WERI-Rb-1 (cell line): ENCODE results near the gene U2AF1L4.

Experiments
- DNase-seq: peaks from one replicate; pipeline ENCODE4 v3.0.0-alpha.2; 2020
- H3K27ac ChIP-seq: fragments of 250-450 bp; sonication (Bioruptor Pico); 2 replicates; pipeline ENCODE4 v1.5.1; 2020; ENCODE audit warnings: mild to moderate bottlenecking, moderate library complexity
- H3K27me3 ChIP-seq: fragments of 250-450 bp; sonication (Bioruptor Pico); 2 replicates; pipeline ENCODE4 v1.5.1; 2021; ENCODE audit warnings: mild to moderate bottlenecking, low read depth, moderate library complexity; ENCODE audit not compliant: insufficient read depth, severe bottlenecking
- H3K36me3 ChIP-seq: fragments of 250-450 bp; sonication (Bioruptor Pico); 2 replicates; pipeline ENCODE4 v1.5.1; 2020; ENCODE audit warnings: mild to moderate bottlenecking, moderate library complexity
- H3K4me3 ChIP-seq: 2 replicates; pipeline ENCODE4 v1.5.1; 2011; ENCODE audit warnings: low read depth, mild to moderate bottlenecking, control low read depth, low read length
- H3K9me3 ChIP-seq: fragments of 250-450 bp; sonication (Bioruptor Pico); 2 replicates; pipeline ENCODE4 v1.5.1; 2021; ENCODE audit warnings: mild to moderate bottlenecking, moderate library complexity; ENCODE audit not compliant: severe bottlenecking
- TF ChIP-seq, protein P1 (sequence below): IDR thresholded peaks from 2 replicates; pipeline ENCODE4 v1.5.1; 2011; ENCODE audit warnings: low read depth, mild to moderate bottlenecking, control low read depth, inconsistent platforms, low read length

The U2AF1L4 gene

DNA sequence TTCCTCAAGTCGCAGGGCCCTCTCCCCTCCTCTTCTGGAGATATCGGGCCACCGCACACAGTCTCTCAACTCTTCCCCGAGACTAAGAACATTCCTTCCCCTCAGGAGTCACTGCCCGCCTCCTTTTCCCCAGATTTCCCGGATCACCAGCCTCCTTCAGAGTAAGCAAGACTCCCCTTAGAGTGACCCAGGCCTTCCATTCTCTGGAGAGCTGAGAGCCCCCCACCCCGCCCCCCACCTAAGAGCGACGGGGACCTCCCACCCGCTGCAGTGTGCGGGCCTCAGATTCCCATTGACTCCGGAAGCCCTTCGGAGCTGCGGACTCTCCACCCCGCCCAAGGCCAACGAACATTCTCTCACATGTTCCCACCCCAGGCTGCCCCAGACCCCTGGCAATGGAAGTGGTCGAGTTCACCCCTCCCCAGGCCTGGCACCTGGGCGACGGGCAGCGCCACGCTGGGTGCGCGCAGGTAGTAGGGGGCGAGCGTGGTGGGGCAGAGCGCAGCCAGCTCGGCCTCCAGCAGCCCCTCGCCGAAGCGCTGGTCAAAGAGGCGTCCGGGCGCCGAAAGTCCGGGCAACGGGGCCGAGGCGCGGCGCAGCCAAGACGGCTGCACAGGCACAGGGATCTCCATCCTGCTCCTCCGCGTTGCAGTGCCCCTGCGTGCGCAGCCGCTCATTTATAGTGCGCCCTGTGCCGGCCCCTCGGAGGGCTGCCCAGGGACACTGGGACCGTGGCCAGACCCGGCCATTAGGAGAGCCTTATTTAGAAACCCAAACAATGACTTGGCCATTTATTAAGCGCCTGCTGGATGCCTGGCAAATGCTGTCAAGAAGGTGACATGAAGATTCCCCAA, 11.4 kb upstream of the U2AF1L4 start, which contains the start of gene HSPB6:
HSPB6 (minus strand) TSS at position 653 of the 854 bp plus-strand sequence; CDS start at position 632, 21 bp downstream.
- H3K36me3 ChIP-seq, result peaks cover 48% of the 10 kb centered on the region
- TF ChIP-seq, protein P1, sequence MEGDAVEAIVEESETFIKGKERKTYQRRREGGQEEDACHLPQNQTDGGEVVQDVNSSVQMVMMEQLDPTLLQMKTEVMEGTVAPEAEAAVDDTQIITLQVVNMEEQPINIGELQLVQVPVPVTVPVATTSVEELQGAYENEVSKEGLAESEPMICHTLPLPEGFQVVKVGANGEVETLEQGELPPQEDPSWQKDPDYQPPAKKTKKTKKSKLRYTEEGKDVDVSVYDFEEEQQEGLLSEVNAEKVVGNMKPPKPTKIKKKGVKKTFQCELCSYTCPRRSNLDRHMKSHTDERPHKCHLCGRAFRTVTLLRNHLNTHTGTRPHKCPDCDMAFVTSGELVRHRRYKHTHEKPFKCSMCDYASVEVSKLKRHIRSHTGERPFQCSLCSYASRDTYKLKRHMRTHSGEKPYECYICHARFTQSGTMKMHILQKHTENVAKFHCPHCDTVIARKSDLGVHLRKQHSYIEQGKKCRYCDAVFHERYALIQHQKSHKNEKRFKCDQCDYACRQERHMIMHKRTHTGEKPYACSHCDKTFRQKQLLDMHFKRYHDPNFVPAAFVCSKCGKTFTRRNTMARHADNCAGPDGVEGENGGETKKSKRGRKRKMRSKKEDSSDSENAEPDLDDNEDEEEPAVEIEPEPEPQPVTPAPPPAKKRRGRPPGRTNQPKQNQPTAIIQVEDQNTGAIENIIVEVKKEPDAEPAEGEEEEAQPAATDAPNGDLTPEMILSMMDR, result no peak
- no peaks in the 10 kb centered on the region for H3K27me3 ChIP-seq
- H3K4me3 ChIP-seq, result peak within 1 kb of the TSS; percentile 100
- peak within 1 kb of the TSS; percentile 97 for H3K27ac ChIP-seq
- DNase-seq, result no peak
- no peaks in the 10 kb centered on the region for H3K9me3 ChIP-seq

DNA sequence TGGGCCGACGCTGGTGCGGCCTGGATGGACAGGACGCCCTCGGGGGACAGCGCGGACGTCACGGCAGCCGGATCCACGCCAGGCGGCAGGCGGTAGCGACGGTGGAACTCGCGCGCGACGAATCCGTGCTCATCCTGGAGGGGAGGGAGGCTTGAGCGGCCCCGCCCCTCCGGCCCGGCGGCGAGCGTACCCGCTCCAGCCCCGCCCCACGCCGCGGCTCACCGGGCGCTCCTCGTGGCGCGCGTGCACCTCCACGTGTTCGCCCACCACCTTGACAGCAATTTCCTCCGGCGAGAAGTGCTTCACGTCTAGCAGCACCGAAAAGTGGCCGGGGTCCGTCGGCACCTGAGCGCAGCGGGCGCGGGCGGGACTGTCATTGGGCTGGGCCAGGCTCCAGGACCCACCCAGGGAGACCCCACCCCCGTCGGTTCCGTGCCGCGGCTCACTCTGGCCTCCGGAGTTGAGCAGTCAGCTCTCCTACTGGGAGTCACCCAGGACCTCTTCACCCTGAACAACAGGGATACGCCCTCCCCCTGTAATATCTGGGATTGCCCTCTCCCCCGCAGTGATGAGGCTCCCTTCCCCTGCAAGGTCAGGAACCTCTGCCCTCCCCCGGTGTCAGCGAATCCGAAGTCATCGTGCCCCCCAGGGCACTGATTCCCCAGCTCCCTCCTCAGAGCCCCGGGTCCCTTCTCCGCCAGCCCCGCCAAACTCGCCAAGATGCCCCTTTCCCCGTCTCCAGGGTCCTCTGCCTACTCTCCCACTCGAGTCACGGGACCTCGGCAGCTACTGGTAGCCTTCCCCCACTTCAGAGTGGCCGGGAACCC, 10.5 kb upstream of the U2AF1L4 start:
- H3K27ac ChIP-seq, result peak overlapping the region; percentile 97
- H3K36me3 ChIP-seq, result peaks cover 39% of the 10 kb centered on the region
- H3K4me3 ChIP-seq, result peak overlapping the region; percentile 40
- DNase-seq, result no peak
- H3K27me3 ChIP-seq, result no peaks in the 10 kb centered on the region
- no peaks in the 10 kb centered on the region for H3K9me3 ChIP-seq
- TF ChIP-seq, protein P1, result no peak

DNA sequence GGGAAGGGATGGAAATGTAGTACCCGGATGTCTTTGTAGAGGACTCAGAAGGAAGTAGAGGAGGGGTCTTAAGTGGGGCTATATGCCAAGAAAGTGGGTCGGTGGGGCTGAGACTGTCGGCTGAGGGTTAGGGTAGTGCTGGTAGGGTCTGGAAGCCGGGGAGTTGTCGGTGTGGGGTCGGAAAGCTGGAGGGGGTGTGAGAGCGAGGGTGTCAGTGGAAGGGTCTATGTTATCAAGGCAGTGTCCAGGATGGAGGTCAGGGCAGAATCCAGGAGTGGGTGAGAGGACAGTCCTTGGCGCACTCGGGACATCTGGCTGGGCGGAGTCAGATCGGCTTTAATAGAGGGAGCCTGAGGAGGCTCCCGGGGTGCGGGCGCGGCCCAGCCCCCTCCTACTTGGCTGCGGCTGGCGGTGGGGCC, 9.9 kb upstream of the U2AF1L4 start:
- H3K27me3 ChIP-seq, result no peaks in the 10 kb centered on the region
- peak overlapping the region; percentile 40 for H3K4me3 ChIP-seq
- TF ChIP-seq, protein P1, result no peak
- peaks cover 33% of the 10 kb centered on the region for H3K36me3 ChIP-seq
- DNase-seq, result peak; percentile 93
- no peaks in the 10 kb centered on the region for H3K9me3 ChIP-seq
- peak overlapping the region; percentile 97 for H3K27ac ChIP-seq

DNA sequence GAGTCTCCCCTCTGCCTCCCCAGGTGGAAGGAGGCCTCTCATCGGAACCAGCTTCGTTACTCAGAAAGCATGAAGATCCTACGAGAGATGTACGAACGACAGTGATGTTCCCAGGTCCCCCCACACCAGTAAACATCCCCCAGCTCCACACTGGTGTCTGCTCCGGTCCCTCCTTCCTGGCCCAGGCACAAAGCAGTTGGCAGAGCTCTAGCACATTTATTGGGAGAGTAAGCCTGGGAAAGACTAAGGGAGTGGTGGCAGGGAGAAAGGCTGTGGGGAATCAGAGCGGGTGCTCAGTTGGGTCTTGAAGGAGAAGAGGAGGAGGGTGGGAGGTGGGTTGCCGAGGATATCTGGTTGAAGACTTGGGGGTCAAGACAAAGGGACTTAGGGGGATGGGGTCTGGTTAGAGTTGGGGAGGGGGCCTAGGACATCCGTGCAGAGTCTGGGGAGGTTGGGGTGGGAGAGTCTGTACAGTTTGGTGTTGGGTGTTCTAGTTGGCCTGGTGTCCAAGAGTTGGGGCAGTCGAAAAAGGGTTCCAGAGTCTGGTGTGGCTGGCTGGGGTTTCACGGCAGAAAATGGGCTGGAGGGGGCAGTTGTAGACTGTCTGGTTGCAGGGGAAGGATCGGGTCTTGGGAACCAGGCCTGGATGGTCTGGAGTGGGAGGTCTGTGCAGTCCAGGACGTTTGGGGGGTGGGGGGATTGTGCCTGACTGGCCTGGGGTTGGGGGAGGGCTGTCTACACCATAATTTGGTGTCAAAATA, 9.3 kb upstream of the U2AF1L4 start:
- Histone ChIP-seq H3K36me3 (peaks cover 27% of the 10 kb centered on the region), H3K27me3 (no peaks in the 10 kb centered on the region), H3K27ac (peak overlapping the region; percentile 97), H3K4me3 (no peak overlapping the region), H3K9me3 (no peaks in the 10 kb centered on the region)
- TF ChIP-seq, protein P1, result no peak
- DNase-seq, result no peak

DNA sequence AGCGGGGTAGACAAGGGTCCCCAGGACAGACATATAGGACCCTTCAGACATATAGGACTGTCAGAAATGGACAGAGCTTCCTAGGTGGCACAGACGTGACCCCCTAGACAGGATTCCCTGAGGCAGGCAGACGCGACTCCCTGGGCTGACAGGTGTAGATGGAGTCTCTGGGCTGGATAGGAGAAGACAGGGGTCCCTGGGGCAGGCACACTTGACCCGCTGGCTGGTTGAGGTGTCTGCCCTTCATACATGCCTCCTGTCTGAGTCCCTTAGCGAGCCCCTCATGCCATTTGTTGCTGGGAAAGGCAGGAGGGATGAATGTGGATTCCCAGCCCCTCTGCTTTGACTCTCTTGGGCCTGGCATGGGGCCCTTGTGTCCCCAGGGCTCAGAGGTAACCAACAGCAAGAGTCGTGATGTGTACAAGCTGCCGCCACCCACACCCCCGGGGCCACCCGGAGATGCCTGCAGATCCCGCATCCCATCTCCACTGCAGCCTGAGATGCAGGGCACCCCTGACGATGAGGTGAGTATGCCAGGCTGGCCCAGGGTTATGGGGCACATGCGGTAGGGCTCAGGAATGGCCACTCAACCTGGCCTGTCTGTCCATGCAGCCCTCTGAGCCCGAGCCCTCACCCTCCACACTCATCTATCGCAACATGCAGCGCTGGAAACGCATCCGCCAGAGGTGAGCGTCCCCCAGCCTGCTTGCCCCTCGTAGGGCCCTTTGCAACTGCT, 8.6 kb upstream of the U2AF1L4 start:
- no peak for DNase-seq
- no peak overlapping the region for H3K4me3 ChIP-seq
- H3K27ac ChIP-seq, result peak overlapping the region; percentile 97; the same call in 1 of the 2 replicates
- H3K27me3 ChIP-seq, result no peaks in the 10 kb centered on the region
- H3K9me3 ChIP-seq, result no peaks in the 10 kb centered on the region
- TF ChIP-seq, protein P1, result no peak
- H3K36me3 ChIP-seq, result peaks cover 26% of the 10 kb centered on the region
